ENCODE results near the gene CROT. TPM values are rescaled to one million over a fixed set of nuclear protein-coding genes. Genes with fewer than 3 reads are reported as not detected.

Gene CROT
- total RNA-seq, 1 donor from 2014 or later = 18.1 TPM

DNA sequence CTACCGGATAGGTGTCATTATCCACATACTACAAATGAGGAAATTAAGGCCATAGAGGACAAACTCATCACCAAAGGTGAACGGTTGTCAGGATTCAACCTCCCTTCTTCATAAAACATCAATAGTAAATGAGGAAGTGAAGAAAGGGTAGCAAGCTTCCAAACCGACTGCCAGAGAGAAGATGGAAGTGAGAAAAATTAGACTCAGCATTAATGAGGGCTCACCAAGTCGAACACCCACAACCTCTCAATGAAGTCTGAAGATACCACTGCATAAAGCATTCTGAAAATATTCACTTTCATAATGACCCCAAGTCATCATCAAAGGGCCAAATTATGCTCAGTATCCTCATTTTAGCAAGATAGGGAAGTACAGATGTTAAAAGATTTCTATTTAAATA lies 100.4 kb downstream of the CROT start:
- DNase-seq (ENCODE audit: low spot score, unreplicated experiment) = no peak
- Mint-ChIP-seq H3K9me3 (ENCODE audit: low read depth) (no peaks in the 10 kb centered on the region), H3K4me1 (ENCODE audit: low read depth) (no peaks in the 10 kb centered on the region), H3K4me3 (ENCODE audit: low read depth) (no peak overlapping the region), H3K27me3 (no peaks in the 10 kb centered on the region), H3K27ac (no peak overlapping the region), H3K36me3 (ENCODE audit: insufficient read depth) (no peaks in the 10 kb centered on the region)
- TF ChIP-seq, protein P1, sequence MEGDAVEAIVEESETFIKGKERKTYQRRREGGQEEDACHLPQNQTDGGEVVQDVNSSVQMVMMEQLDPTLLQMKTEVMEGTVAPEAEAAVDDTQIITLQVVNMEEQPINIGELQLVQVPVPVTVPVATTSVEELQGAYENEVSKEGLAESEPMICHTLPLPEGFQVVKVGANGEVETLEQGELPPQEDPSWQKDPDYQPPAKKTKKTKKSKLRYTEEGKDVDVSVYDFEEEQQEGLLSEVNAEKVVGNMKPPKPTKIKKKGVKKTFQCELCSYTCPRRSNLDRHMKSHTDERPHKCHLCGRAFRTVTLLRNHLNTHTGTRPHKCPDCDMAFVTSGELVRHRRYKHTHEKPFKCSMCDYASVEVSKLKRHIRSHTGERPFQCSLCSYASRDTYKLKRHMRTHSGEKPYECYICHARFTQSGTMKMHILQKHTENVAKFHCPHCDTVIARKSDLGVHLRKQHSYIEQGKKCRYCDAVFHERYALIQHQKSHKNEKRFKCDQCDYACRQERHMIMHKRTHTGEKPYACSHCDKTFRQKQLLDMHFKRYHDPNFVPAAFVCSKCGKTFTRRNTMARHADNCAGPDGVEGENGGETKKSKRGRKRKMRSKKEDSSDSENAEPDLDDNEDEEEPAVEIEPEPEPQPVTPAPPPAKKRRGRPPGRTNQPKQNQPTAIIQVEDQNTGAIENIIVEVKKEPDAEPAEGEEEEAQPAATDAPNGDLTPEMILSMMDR (IDR thresholded peaks at IDR 0.05; ENCODE audit: unreplicated experiment) = no peak

DNA sequence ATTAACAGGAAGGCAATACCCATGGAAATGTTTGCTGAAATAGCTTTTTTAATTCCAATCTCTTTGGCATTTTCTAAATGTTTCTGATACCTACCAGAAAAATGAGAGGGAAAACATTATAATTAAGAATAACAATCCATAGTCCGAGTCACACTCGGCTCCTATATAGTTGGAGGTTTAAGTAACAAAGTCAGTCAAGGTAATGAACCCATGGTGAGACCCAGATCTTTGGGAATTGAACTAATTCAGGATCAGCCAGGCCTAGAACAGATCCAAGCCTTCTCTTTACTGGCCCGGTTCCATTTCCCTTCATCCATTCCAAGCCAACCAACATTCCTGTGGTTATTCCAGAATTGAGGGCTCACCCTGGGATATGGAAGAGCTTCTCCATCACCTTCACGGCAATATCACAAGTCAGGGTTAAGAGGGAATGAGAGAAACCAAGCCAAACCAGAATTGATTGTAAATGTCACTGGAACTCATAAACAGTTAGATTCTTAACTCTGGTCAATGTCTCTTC lies 101.7 kb downstream of the CROT start:
- Mint-ChIP-seq H3K27ac (no peak overlapping the region), H3K9me3 (ENCODE audit: low read depth) (no peaks in the 10 kb centered on the region), H3K36me3 (ENCODE audit: insufficient read depth) (no peaks in the 10 kb centered on the region), H3K4me3 (ENCODE audit: low read depth) (no peak overlapping the region), H3K27me3 (no peaks in the 10 kb centered on the region), H3K4me1 (ENCODE audit: low read depth) (no peaks in the 10 kb centered on the region)
- TF ChIP-seq, protein P1 (IDR thresholded peaks at IDR 0.05; ENCODE audit: unreplicated experiment) = no peak
- DNase-seq (ENCODE audit: low spot score, unreplicated experiment) = no peak

DNA sequence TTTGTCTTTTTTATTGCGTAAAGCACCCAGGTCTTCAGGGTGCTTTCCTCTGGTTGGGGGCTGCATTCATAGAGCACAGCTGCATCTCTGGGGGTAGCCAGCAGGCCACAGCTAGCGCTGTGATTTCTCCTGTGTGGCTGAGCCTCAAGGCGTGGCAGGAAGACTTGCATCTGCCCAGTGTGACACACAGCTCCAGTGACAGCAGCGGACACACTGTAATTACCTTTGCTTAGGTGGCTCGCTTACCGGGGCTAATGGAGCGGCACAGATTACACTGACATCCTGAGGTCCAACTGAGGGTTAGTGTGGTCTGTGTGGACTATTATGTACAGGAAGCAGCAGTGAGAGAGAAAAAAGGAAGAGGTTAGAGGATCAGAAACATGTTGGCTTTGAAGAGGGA lies 102.9 kb downstream of the CROT start:
- Mint-ChIP-seq H3K9me3 (ENCODE audit: low read depth) (no peaks in the 10 kb centered on the region), H3K27me3 (no peaks in the 10 kb centered on the region), H3K4me1 (ENCODE audit: low read depth) (no peaks in the 10 kb centered on the region), H3K27ac (no peak overlapping the region), H3K4me3 (ENCODE audit: low read depth) (no peak overlapping the region), H3K36me3 (ENCODE audit: insufficient read depth) (no peaks in the 10 kb centered on the region)
- DNase-seq (ENCODE audit: low spot score, unreplicated experiment) = no peak
- TF ChIP-seq, protein P1 (IDR thresholded peaks at IDR 0.05; ENCODE audit: unreplicated experiment) = no peak

Other genes with a start within 250 kb of the CROT start
- 180 and 192 TPM in 2 replicates for gene DMTF1, start 193.2 kb upstream of the CROT start, total RNA-seq
- 15.9 and 16.6 TPM in 2 replicates for gene TMEM243, start 125.9 kb upstream of the CROT start, total RNA-seq
- gene ABCB4, start 130.0 kb downstream of the CROT start, total RNA-seq = 0.60 and 0.65 TPM in 2 replicates

All from progenitor cell of endocrine pancreas (in vitro differentiated cells).